Measurements from ENCODE around the gene PRG3. TPM values are rescaled to one million over a fixed set of nuclear protein-coding genes. Genes with fewer than 3 reads are reported as not detected.

The PRG3 gene
- total RNA-seq, 1 experiment from 2014 or later, result not detected

- TF ChIP-seq ZBTB33 (IDR thresholded peaks at IDR 0.05; ENCODE audit: extremely low read depth, insufficient replicate concordance, low read length) (no peak), CTCF (IDR thresholded peaks at IDR 0.05 in 2 of 3, conservative IDR thresholded peaks at IDR 0.05 in 1 of 3; ENCODE audit: borderline replicate concordance in 1 of 3, insufficient read depth in 1 of 3, low read depth in 2 of 3, low read length in 2 of 3) (no peak), ZFX (IDR thresholded peaks at IDR 0.05) (peak; percentile 29; the same call in 1 of the 2 replicates), EGR1 (IDR thresholded peaks at IDR 0.05; ENCODE audit: low read depth) (no peak), POLR2AphosphoS5 (IDR thresholded peaks at IDR 0.05; ENCODE audit: low read depth, low read length) (no peak; the same call in 1 of the 2 replicates), EZH2 (IDR thresholded peaks at IDR 0.05) (no peak)
Measured at GRCh38 chr11:57426929-57427726, 46.2 kb upstream of the PRG3 start, which contains the start of gene SLC43A3 (continued).

- H3K9me3 ChIP-seq (ENCODE audit: control insufficient read depth in 1 of 2, insufficient read depth in 1 of 2, low read depth in 1 of 2, low read length in 2 of 2), result no peaks in the 10 kb centered on the region
- no peaks in the 10 kb centered on the region for H3K9me2 ChIP-seq (ENCODE audit: insufficient read depth)
- intact Hi-C loops (cut with micrococcal nuclease), result no loop called here
- H3K36me3 ChIP-seq (ENCODE audit: control insufficient read depth in 1 of 2, insufficient read depth in 2 of 2, low read length in 2 of 2), result no peaks in the 10 kb centered on the region; a peak in 1 of 4 replicates
- ChIA-PET RAD21 (ENCODE audit: low non-redundant PET in 1 of 2, low total read pairs in 2 of 2, uncharacterized antibody in 2 of 2, unreplicated experiment in 2 of 2) (no interaction called here), CTCF (interaction anchor here (1.4 kb wide), 1 partner anchor 31 kb away, joined by 3 read pairs; no protein-coding TSS in a partner anchor), POLR2A (no interaction called here)
- peak overlapping the region; percentile 54 to 57 for H3K4me3 ChIP-seq (replicated peaks in 1 of 2; ENCODE audit: low read depth in 1 of 2, low read length in 2 of 2)
- ATAC-seq, result peak; percentile 40
- no peaks in the 10 kb centered on the region for H4K20me1 ChIP-seq (ENCODE audit: insufficient read depth)
- H3K79me2 ChIP-seq (ENCODE audit: insufficient read depth, low read length), result peaks cover 8% of the 10 kb centered on the region; the same call in 1 of the 2 replicates
- H3K27ac ChIP-seq (ENCODE audit: low read depth, low read length), result peak overlapping the region; percentile 39
- BruUV-seq (replicated peaks), result no TSS peak
- no peak overlapping the region for H2AFZ ChIP-seq (ENCODE audit: low read depth, low read length, poor library complexity, severe bottlenecking)
- H3K4me2 ChIP-seq (ENCODE audit: low read length), result peak overlapping the region; percentile 75
- TF ChIP-seq EZH2 (IDR thresholded peaks at IDR 0.05) (no peak), CEBPB (IDR thresholded peaks at IDR 0.05; ENCODE audit: low read depth) (no peak), SIN3A (IDR thresholded peaks at IDR 0.05; ENCODE audit: low read depth) (0 out of 2 replicates have a peak, but pooled peaks have one; percentile 32), ZBTB33 (IDR thresholded peaks at IDR 0.05; ENCODE audit: extremely low read depth, insufficient replicate concordance, low read length) (no peak), MAX (IDR thresholded peaks at IDR 0.05) (peak; percentile 51; the same call in 1 of the 2 replicates), EGR1 (IDR thresholded peaks at IDR 0.05; ENCODE audit: low read depth) (no peak), CTCF (IDR thresholded peaks at IDR 0.05 in 2 of 3, conservative IDR thresholded peaks at IDR 0.05 in 1 of 3; ENCODE audit: borderline replicate concordance in 1 of 3, insufficient read depth in 1 of 3, low read depth in 2 of 3, low read length in 2 of 3) (no peak)
- DNase-seq (ENCODE audit: low read depth, low spot score), result no peak
- H3K9ac ChIP-seq (ENCODE audit: low read length), result peak overlapping the region; percentile 73
- peaks cover 9 to 21% of the 10 kb centered on the region in 2 experiments for H3K4me1 ChIP-seq (ENCODE audit: control insufficient read depth in 1 of 2, insufficient read depth in 2 of 2, low read length in 2 of 2)
- peaks cover 13% of the 10 kb centered on the region for H3K27me3 ChIP-seq (ENCODE audit: insufficient read depth, low read length)
Measured at GRCh38 chr11:57426439-57426928, 45.5 kb upstream of the PRG3 start.
